22Rv1 (cell line): ENCODE results near the gene SLC39A2.

Experiments used
- H3K27ac ChIP-seq: fragments of 450-650 bp; 2 replicates; pipeline ENCODE4 v1.5.1; 2017
- ZFX ChIP-seq: fragments of 450-650 bp; IDR thresholded peaks from 2 replicates; pipeline ENCODE4 v1.6.1; 2017; ENCODE audit warnings: antibody characterized with exemption, borderline replicate concordance
- TF ChIP-seq, protein P1 (sequence below): fragments of 450-650 bp; IDR thresholded peaks from 2 replicates; pipeline ENCODE4 v1.5.1; 2017; ENCODE audit warnings: mild to moderate bottlenecking

Gene SLC39A2

DNA sequence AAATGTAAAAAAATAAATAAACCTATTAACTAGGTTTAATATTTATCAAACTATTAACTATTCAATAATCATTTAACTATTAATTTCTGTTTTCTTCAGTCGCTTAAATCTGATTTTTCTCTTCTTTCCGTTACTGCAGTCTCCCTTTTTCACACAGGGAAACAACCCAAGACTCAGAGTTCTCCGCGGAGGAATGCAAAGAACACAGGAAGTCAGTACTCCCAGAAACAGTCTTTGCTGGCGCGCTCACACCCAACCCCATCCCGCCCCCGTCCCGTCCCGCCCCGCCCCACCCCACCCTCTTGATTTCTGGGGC is 9.7 kb upstream of the SLC39A2 start:
- peak overlapping the region; percentile 88 for H3K27ac ChIP-seq
- TF ChIP-seq ZFX, result no peak

DNA sequence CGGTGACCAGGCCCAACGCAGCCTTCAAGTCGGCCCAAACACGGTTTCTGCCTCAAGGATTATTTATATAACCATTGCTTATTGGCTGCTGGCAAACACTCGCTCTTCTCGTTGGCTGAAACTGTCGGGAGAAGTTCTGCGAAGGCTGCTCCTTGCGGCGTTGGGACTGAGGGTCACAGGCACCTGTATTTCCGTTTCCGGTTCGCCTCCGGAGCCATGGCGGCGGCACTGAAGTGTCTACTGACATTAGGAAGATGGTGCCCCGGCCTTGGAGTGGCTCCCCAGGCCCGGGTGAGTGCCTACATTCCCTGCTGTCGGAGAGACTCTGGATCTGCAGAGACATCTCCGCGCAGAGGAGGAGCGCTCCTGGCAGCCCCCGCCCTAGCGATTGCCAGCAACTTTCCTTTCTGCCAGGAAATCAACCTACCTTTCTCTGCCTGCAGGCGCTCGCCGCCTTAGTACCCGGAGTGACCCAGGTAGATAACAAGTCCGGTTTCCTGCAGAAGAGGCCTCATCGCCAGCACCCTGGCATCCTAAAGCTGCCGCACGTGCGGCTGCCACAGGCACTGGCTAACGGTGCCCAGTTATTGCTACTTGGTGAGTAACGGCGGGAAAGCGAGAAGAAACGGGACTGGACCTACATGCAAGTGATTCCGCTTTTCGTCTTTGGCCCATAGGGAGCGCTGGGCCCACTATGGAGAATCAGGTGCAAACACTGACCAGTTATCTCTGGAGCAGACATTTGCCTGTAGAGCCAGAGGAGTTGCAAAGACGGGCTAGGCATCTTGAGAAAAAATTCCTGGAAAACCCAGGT is 9.1 kb upstream of the SLC39A2 start, which contains the start of gene METTL17:
TSS of gene METTL17 (plus strand) at position 194 of the 814 bp plus-strand sequence. CDS start at position 217, 23 bp downstream.
- TF ChIP-seq ZFX, result no peak
- TF ChIP-seq, protein P1, sequence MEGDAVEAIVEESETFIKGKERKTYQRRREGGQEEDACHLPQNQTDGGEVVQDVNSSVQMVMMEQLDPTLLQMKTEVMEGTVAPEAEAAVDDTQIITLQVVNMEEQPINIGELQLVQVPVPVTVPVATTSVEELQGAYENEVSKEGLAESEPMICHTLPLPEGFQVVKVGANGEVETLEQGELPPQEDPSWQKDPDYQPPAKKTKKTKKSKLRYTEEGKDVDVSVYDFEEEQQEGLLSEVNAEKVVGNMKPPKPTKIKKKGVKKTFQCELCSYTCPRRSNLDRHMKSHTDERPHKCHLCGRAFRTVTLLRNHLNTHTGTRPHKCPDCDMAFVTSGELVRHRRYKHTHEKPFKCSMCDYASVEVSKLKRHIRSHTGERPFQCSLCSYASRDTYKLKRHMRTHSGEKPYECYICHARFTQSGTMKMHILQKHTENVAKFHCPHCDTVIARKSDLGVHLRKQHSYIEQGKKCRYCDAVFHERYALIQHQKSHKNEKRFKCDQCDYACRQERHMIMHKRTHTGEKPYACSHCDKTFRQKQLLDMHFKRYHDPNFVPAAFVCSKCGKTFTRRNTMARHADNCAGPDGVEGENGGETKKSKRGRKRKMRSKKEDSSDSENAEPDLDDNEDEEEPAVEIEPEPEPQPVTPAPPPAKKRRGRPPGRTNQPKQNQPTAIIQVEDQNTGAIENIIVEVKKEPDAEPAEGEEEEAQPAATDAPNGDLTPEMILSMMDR, result peak; percentile 75
- peak within 1 kb of the TSS; percentile 88 for H3K27ac ChIP-seq

DNA sequence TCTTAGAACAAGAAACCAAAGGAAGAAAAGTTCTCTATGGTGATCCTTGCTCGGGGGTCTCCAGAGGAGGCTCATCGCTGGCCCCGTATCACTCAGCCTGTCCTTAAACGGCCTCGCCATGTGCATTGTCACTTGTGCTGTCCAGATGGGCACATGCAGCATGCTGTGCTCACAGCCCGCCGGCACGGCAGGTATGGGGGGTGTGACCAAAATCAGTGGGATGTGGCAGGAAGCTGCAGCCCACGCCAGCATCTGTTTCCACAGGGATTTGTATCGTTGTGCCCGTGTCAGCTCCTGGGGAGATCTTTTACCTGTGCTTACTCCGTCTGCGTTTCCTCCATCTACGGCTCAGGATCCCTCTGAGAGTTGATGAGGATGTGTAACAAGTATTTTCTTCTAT is 2.6 kb upstream of the SLC39A2 start:
- no peak overlapping the region for H3K27ac ChIP-seq
- TF ChIP-seq ZFX, result no peak
- TF ChIP-seq, protein P1, result no peak

DNA sequence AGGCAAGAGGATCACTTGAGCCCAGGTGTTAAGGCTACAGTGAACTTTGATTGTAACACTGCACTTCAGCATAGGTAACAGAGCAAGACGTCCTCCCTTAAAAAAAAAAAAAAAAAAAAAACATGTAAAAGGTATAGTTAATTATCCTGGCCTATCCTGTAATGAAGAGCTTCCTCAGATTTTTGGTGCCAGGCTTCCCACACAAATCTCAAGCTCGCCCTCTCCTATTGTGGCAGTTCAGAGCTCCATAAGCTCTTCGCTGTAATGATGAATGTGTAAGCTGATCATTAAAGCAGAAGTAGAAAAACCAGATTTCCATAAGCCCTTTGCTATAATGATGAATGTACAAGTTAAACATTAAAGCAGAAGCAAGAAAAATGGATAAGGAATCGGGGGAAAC is 2.0 kb upstream of the SLC39A2 start:
- no peak overlapping the region; the same call in 1 of the 2 replicates for H3K27ac ChIP-seq
- TF ChIP-seq, protein P1, result no peak
- TF ChIP-seq ZFX, result no peak

DNA sequence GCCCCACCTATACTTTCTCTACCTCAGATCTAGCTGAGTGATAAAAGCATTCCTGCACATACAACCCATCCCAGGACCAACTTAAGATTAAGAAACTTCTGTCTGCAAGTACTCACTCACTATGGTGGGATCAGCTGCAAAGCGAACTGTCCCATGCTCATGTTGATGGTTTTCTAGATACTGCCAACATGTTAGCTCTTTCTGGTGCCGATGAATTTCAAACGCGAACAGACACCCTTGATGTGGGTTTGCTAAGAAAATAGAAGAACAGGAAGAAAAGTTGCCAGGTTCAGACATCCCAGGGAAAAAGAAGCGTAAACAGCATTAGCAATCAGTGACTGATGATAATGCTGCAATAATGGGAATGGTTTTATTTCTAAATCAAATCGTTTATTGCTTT is 1.5 kb upstream of the SLC39A2 start:
- no peak overlapping the region; the same call in 1 of the 2 replicates for H3K27ac ChIP-seq
- TF ChIP-seq ZFX, result no peak
- TF ChIP-seq, protein P1, result no peak

DNA sequence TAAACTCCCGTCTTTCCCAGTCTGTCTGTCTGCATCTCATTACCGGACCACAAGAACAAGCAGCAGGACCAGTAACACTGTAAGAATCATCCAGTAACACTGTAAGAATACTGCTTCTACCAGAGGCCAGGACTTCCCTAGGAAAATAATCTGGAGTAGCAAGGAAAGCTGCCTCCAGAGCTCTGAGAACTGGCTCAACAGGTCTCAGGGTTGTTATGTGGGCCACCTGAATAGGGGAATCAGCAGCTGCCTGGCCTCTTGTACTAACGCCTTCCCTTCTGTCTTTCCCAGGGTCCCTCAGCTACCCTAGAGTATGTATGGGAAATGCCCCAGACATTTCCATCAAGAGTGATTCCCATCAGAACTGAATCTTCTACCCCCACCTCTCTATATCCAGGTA is 954 bp upstream of the SLC39A2 start:
- TF ChIP-seq, protein P1, result no peak
- TF ChIP-seq ZFX, result no peak
- peak overlapping the region; percentile 52 for H3K27ac ChIP-seq

DNA sequence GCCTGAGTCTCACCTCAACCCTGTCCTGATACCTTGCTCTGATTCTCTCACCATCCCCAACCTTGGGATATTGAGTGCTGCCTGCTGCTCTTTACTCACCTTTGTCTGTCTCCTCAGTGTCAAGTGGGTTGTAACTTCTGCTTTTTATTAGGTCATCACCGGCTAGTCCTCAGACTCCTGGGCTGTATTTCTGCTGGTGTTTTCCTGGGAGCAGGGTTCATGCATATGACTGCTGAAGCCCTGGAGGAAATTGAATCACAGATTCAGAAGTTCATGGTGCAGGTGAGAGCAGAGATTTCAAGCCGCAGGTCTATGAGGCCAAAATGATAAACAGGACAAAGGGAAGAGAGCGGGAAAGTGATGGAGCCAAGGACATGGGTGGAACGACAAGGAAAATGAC is 498 bp downstream of the SLC39A2 start:
- peak overlapping the region; percentile 52; the same call in 1 of the 2 replicates for H3K27ac ChIP-seq
- TF ChIP-seq, protein P1, result no peak
- no peak for TF ChIP-seq ZFX
